H9 (cell line): Measurements from ENCODE around the gene NDUFB8. TPM values are rescaled to one million over a fixed set of nuclear protein-coding genes. Genes with fewer than 3 reads are reported as not detected.

ENCODE experiments used
- DNase-seq: peaks from one replicate; pipeline ENCODE4 v3.0.0-alpha.2; 2017
- H2AFZ ChIP-seq: one replicate; pipeline ENCODE4 v1.6.1; 2013; ENCODE audit warnings: mild to moderate bottlenecking, low read length, control low read depth, moderate library complexity
- H2AK5ac ChIP-seq: 2 replicates; pipeline ENCODE4 v1.6.1; 2013; ENCODE audit warnings: low read length, control low read depth, mixed read lengths; ENCODE audit not compliant: insufficient read length
- H2BK120ac ChIP-seq: one replicate; pipeline ENCODE4 v1.6.1; 2013; ENCODE audit warnings: low read depth, mild to moderate bottlenecking, low read length, control low read depth, inconsistent platforms; ENCODE audit not compliant: poor library complexity, severe bottlenecking
- H2BK12ac ChIP-seq: 2 replicates; pipeline ENCODE4 v1.6.1; 2013; ENCODE audit warnings: low read length, control low read depth, mixed read lengths, low read depth; ENCODE audit not compliant: insufficient read length
- H2BK15ac ChIP-seq: 2 replicates; pipeline ENCODE4 v1.6.1; 2013; ENCODE audit warnings: low read depth, low read length, control low read depth
- H2BK20ac ChIP-seq: one replicate; pipeline ENCODE4 v1.6.1; 2013; ENCODE audit warnings: low read depth, mild to moderate bottlenecking, low read length, control low read depth, inconsistent platforms; ENCODE audit not compliant: poor library complexity, severe bottlenecking
- H2BK5ac ChIP-seq: 2 replicates; pipeline ENCODE4 v1.6.1; 2013; ENCODE audit warnings: low read length, control low read depth, mixed read lengths; ENCODE audit not compliant: insufficient read length
- H3K14ac ChIP-seq: 2 replicates; pipeline ENCODE4 v1.6.1; 2013; ENCODE audit warnings: low read length, control low read depth; ENCODE audit not compliant: insufficient read depth
- H3K18ac ChIP-seq: 2 replicates; pipeline ENCODE4 v1.6.1; 2013; ENCODE audit warnings: low read depth, mild to moderate bottlenecking, mixed read lengths, low read length, control low read depth; ENCODE audit not compliant: insufficient read length
- H3K23ac ChIP-seq: 2 replicates; pipeline ENCODE4 v1.6.1; 2013; ENCODE audit warnings: low read length, control low read depth, mixed read lengths, low read depth; ENCODE audit not compliant: insufficient read length
- H3K23me2 ChIP-seq: 2 replicates; pipeline ENCODE4 v1.6.1; 2013; ENCODE audit warnings: low read depth, mild to moderate bottlenecking, mixed read lengths, low read length, control low read depth; ENCODE audit not compliant: insufficient read length, poor library complexity, severe bottlenecking
- H3K27ac ChIP-seq: 2 replicates; pipeline ENCODE4 v1.5.1; 2013; ENCODE audit warnings: low read length, control low read depth, mixed read lengths, low read depth; ENCODE audit not compliant: insufficient read length
- H3K27me3 ChIP-seq: 2 replicates; pipeline ENCODE4 v1.6.1; 2013; ENCODE audit warnings: low read length, control low read depth, inconsistent platforms; ENCODE audit not compliant: insufficient read depth
- H3K4ac ChIP-seq: 2 replicates; pipeline ENCODE4 v1.6.1; 2013; ENCODE audit warnings: low read depth, mild to moderate bottlenecking, control low read depth, inconsistent platforms, low read length, moderate library complexity
- H3K4me1 ChIP-seq: 2 replicates; pipeline ENCODE4 v1.6.1; 2013; ENCODE audit warnings: low read length, control low read depth, inconsistent platforms; ENCODE audit not compliant: insufficient read depth
- H3K4me2 ChIP-seq: 2 replicates; pipeline ENCODE4 v1.6.1; 2013; ENCODE audit warnings: low read length, control low read depth, mixed read lengths; ENCODE audit not compliant: insufficient read length, insufficient read depth
- H3K56ac ChIP-seq: 2 replicates; pipeline ENCODE4 v1.6.1; 2013; ENCODE audit warnings: low read depth, mild to moderate bottlenecking, mixed read lengths, low read length, control low read depth; ENCODE audit not compliant: insufficient read length
- H3K79me1 ChIP-seq: 2 replicates; pipeline ENCODE4 v1.6.1; 2013; ENCODE audit warnings: low read depth, mild to moderate bottlenecking, moderate library complexity, low read length, control low read depth, inconsistent platforms; ENCODE audit not compliant: insufficient read depth, poor library complexity, severe bottlenecking
- H3K79me2 ChIP-seq: 2 replicates; pipeline ENCODE4 v1.6.1; 2013; ENCODE audit warnings: low read length, control low read depth, inconsistent platforms; ENCODE audit not compliant: insufficient read depth
- H3K9ac ChIP-seq: 2 replicates; pipeline ENCODE4 v1.6.1; 2013; ENCODE audit warnings: low read length, control low read depth, mixed read lengths; ENCODE audit not compliant: insufficient read length; ENCODE audit errors: extremely low read depth
- H3K9me3 ChIP-seq: one replicate; pipeline ENCODE4 v1.6.1; 2013; ENCODE audit warnings: low read depth, low read length, inconsistent platforms; ENCODE audit not compliant: control insufficient read depth
- H3T11ph ChIP-seq: one replicate; pipeline ENCODE4 v1.6.1; 2013; ENCODE audit warnings: mild to moderate bottlenecking, low read length, control low read depth, inconsistent platforms
- H4K20me1 ChIP-seq: one replicate; pipeline ENCODE4 v1.6.1; 2013; ENCODE audit not compliant: control insufficient read depth, insufficient read length, insufficient read depth
- H4K5ac ChIP-seq: 2 replicates; pipeline ENCODE4 v1.6.1; 2013; ENCODE audit warnings: low read depth, mild to moderate bottlenecking, mixed read lengths, low read length, control low read depth; ENCODE audit not compliant: insufficient read length
- H4K8ac ChIP-seq: replicated peaks from 2 replicates; pipeline ENCODE4 v1.6.1; 2013; ENCODE audit warnings: low read length, control low read depth, mixed read lengths, low read depth; ENCODE audit not compliant: insufficient read length
- H4K91ac ChIP-seq: 2 replicates; pipeline ENCODE4 v1.6.1; 2013; ENCODE audit warnings: low read depth, mild to moderate bottlenecking, moderate library complexity, mixed read lengths, low read length, control low read depth; ENCODE audit not compliant: insufficient read length
- H3K27ac Mint-ChIP-seq, 3 experiments: 2 replicates in 2 of 3; 3 replicates in 1 of 3; pipeline ENCODE4 v1.8.0; 2020 to 2021; ENCODE audit warnings: mixed read lengths in 3 of 3, mild to moderate bottlenecking in 1 of 3, moderate library complexity in 1 of 3
- H3K27me3 Mint-ChIP-seq: 2 replicates; pipeline ENCODE4 v1.8.0; 2021; ENCODE audit warnings: low read depth, mild to moderate bottlenecking, moderate library complexity, mixed read lengths
- H3K36me3 Mint-ChIP-seq, 3 experiments: 2 replicates in 2 of 3; 3 replicates in 1 of 3; pipeline ENCODE4 v1.8.0; 2020 to 2021; ENCODE audit warnings: low read depth in 3 of 3, mixed read lengths in 3 of 3; ENCODE audit not compliant: insufficient read depth in 1 of 3
- H3K4me1 Mint-ChIP-seq, 2 experiments: 2 replicates each; pipeline ENCODE4 v1.8.0; 2020; ENCODE audit warnings: mixed read lengths in 2 of 2
- H3K4me3 Mint-ChIP-seq, 2 experiments: 2 replicates in 1 of 2; 3 replicates in 1 of 2; pipeline ENCODE4 v1.8.0; 2020 to 2021; ENCODE audit warnings: mild to moderate bottlenecking in 2 of 2, mixed read lengths in 2 of 2, moderate library complexity in 1 of 2
- H3K9me3 Mint-ChIP-seq, 2 experiments: 2 replicates in 1 of 2; 3 replicates in 1 of 2; pipeline ENCODE4 v1.8.0; 2020; ENCODE audit warnings: mild to moderate bottlenecking in 2 of 2, mixed read lengths in 2 of 2, moderate library complexity in 1 of 2
- CTCF ChIP-seq: fragments of 200-600 bp; sonication (generic); conservative IDR thresholded peaks from 3 replicates; pipeline ENCODE4 v1.8.0; 2021; ENCODE audit warnings: antibody characterized with exemption, mild to moderate bottlenecking
- WGBS: extraction: QIAGEN DNeasy Blood & Tissue Kit; methylation state at CpG from one replicate; pipeline ENCODE4 v1.1.7; 2013; ENCODE audit warnings: missing lambda C conversion rate, low lambda C conversion rate, mixed read lengths; ENCODE audit not compliant: insufficient read length; ENCODE audit errors: extremely low coverage; 5-methylcytosine and 5-hydroxymethylcytosine counted together
- total RNA-seq: library from RNA; stranded (reverse); gene quantifications from 2 replicates; pipeline ENCODE4 v1.2.1, GENCODE V29; 2021

NDUFB8 gene
- total RNA-seq, 1 experiment from 2014 or later, result 205 TPM

DNA sequence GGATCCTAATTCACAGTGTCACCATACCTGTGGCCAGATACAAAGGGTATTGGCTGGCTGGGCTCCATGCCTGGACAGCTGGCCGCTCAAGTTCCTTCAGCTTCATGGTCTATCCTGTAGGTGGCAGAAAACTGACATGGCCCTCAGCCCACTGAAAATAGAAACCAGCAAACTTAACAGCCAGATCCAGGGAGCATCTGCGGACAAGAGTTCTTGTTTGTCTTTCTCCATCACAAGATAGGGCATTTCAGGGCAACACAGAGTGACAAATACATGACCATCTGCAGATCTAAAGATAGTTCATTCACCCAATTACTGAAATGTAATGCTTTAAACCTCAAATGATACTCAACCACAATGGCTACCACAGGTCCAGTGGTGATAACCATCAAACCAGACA, 12.8 kb downstream of the NDUFB8 start:
- H4K20me1 ChIP-seq, result no peaks in the 10 kb centered on the region
- Mint-ChIP-seq H3K27ac (no peak overlapping the region), H3K9me3 (no peaks in the 10 kb centered on the region), H3K4me1 (peaks cover 9 to 13% of the 10 kb centered on the region in 2 experiments), H3K4me3 (0 out of 5 replicates have a peak overlapping the region, but pooled peaks of 1 of the 2 experiments have one; percentile 5), H3K36me3 (no peaks in the 10 kb centered on the region; a peak in 1 of 7 replicates), H3K27me3 (peaks cover 47% of the 10 kb centered on the region)
- H2BK5ac ChIP-seq, result no peak overlapping the region
- H3K9me3 ChIP-seq, result no peaks in the 10 kb centered on the region
- H3K4me2 ChIP-seq, result no peak overlapping the region
- H3K79me1 ChIP-seq, result no peaks in the 10 kb centered on the region
- H3K4me1 ChIP-seq, result no peaks in the 10 kb centered on the region
- no peak overlapping the region for H3K18ac ChIP-seq
- H3K79me2 ChIP-seq, result no peaks in the 10 kb centered on the region
- H3K27me3 ChIP-seq, result peaks cover 4% of the 10 kb centered on the region; the same call in 1 of the 2 replicates
- H3K4ac ChIP-seq, result no peak overlapping the region
- no peak overlapping the region for H2BK15ac ChIP-seq
- H3T11ph ChIP-seq, result no peak overlapping the region
- peak; percentile 59 for DNase-seq
- peaks cover 10% of the 10 kb centered on the region for H3K23me2 ChIP-seq
- H2BK12ac ChIP-seq, result no peak overlapping the region
- no peak overlapping the region for H4K5ac ChIP-seq
- peak; percentile 56 for TF ChIP-seq CTCF
- H2AK5ac ChIP-seq, result no peak overlapping the region
- no peak overlapping the region for H3K27ac ChIP-seq
- H4K8ac ChIP-seq, result no peak overlapping the region
- no peak overlapping the region for H3K9ac ChIP-seq
- no peak overlapping the region for H2BK20ac ChIP-seq
- H3K23ac ChIP-seq, result no peak overlapping the region
- H2AFZ ChIP-seq, result no peak overlapping the region
- H3K56ac ChIP-seq, result no peak overlapping the region
- no CpG with 5 or more reads among the region's 2 CpGs for WGBS
- H2BK120ac ChIP-seq, result no peak overlapping the region
- H3K14ac ChIP-seq, result no peak overlapping the region
- H4K91ac ChIP-seq, result no peak overlapping the region
